ENCODE data around the gene PXDN. TPM values are rescaled to one million over a fixed set of nuclear protein-coding genes. Genes with fewer than 3 reads are reported as not detected.
"Not testable (repeated sequence)": the region's sequence is repeated elsewhere in the genome, so short reads cannot be mapped to it uniquely, and the experiment has no call there.

Gene PXDN
- total RNA-seq, 1 donor from 2014 or later: 150 TPM

- DNase-seq (ENCODE audit: extremely low spot score, unreplicated experiment): no peak
- H3K9me3 Mint-ChIP-seq: no peaks in the 10 kb centered on the region
- no peak overlapping the region for H3K4me3 Mint-ChIP-seq
- peaks cover 7% of the 10 kb centered on the region for H3K36me3 Mint-ChIP-seq
- H3K4me1 Mint-ChIP-seq (ENCODE audit: unreplicated experiment): peaks cover 40% of the 10 kb centered on the region
- no peaks in the 10 kb centered on the region for H3K27me3 Mint-ChIP-seq
- H3K27ac Mint-ChIP-seq: no peak overlapping the region
- TF ChIP-seq CTCF (conservative IDR thresholded peaks at IDR 0.05): no peak
Measured at GRCh38 chr2:1709335-1709605, 35.0 kb downstream of the PXDN start.

- peaks cover 34% of the 10 kb centered on the region for H3K4me1 Mint-ChIP-seq (ENCODE audit: unreplicated experiment)
- H3K27me3 Mint-ChIP-seq: no peaks in the 10 kb centered on the region
- no peak for TF ChIP-seq CTCF (conservative IDR thresholded peaks at IDR 0.05)
- no peak for DNase-seq (ENCODE audit: extremely low spot score, unreplicated experiment)
- H3K9me3 Mint-ChIP-seq: no peaks in the 10 kb centered on the region
- H3K27ac Mint-ChIP-seq: no peak overlapping the region
- H3K4me3 Mint-ChIP-seq: no peak overlapping the region
- H3K36me3 Mint-ChIP-seq: peaks cover 7% of the 10 kb centered on the region
Measured at GRCh38 chr2:1708476-1709334, 35.6 kb downstream of the PXDN start.

- no peaks in the 10 kb centered on the region for H3K27me3 Mint-ChIP-seq
- H3K27ac Mint-ChIP-seq: peak overlapping the region; percentile 65
- no peak for TF ChIP-seq CTCF (conservative IDR thresholded peaks at IDR 0.05)
- peak overlapping the region; percentile 77 for H3K4me3 Mint-ChIP-seq
- peaks cover 34% of the 10 kb centered on the region for H3K4me1 Mint-ChIP-seq (ENCODE audit: unreplicated experiment)
- H3K9me3 Mint-ChIP-seq: no peaks in the 10 kb centered on the region
- no peak for DNase-seq (ENCODE audit: extremely low spot score, unreplicated experiment)
- peaks cover 7% of the 10 kb centered on the region for H3K36me3 Mint-ChIP-seq
Measured at GRCh38 chr2:1707771-1708418, 36.4 kb downstream of the PXDN start.

- H3K4me3 Mint-ChIP-seq; H3K27me3 Mint-ChIP-seq; H3K36me3 Mint-ChIP-seq; H3K27ac Mint-ChIP-seq; H3K9me3 Mint-ChIP-seq; DNase-seq (ENCODE audit: extremely low spot score, unreplicated experiment): not testable (repeated sequence)
- peaks cover 37% of the 10 kb centered on the region for H3K4me1 Mint-ChIP-seq (ENCODE audit: unreplicated experiment)
Measured at GRCh38 chr2:1706089-1706841, 38.0 kb downstream of the PXDN start.

- Mint-ChIP-seq H3K36me3 (peaks cover 4% of the 10 kb centered on the region), H3K27ac (no peak overlapping the region), H3K27me3 (no peaks in the 10 kb centered on the region), H3K4me3 (no peak overlapping the region), H3K4me1 (ENCODE audit: unreplicated experiment) (peaks cover 41% of the 10 kb centered on the region), H3K9me3 (no peaks in the 10 kb centered on the region)
- DNase-seq (ENCODE audit: extremely low spot score, unreplicated experiment): no peak
- TF ChIP-seq CTCF (conservative IDR thresholded peaks at IDR 0.05): no peak
Measured at GRCh38 chr2:1705557-1706076, 38.7 kb downstream of the PXDN start.

Measured in type B pancreatic cell (in vitro differentiated cells).